GM12878 (cell line): ENCODE data around the gene ATRNL1. TPM values are rescaled to one million over a fixed set of nuclear protein-coding genes. Genes with fewer than 3 reads are reported as not detected.

Source experiments
- ATAC-seq: fragments of 200-7000 bp; cut with Tn5 transposase; 3 replicates; pipeline ENCODE4 v1.9.1; 2020; ENCODE audit warnings: mild to moderate bottlenecking, moderate library complexity
- BruUV-seq: library from RNA; stranded (reverse); fragments of 400-500 nt; replicated peaks from 2 replicates; lab custom pipeline; 2021; lab: Mats Ljungman, UMichigan
- CTCF ChIA-PET: fragments of 300-600 bp; sonication (Branson Sonifier 250); formaldehyde crosslinking; extraction: SDS; loops from one replicate; lab custom pipeline; 2021; ENCODE audit warnings: inconsistent platforms; lab: Yijun Ruan, JAX
- POLR2A ChIA-PET: fragments of 350-600 bp; formaldehyde crosslinking; extraction: SDS; loops from one replicate; lab custom pipeline; 2021; ENCODE audit warnings: inconsistent platforms; lab: Charles Lee
- RAD21 ChIA-PET: fragments of 300-600 bp; sonication (Branson Sonifier 250); formaldehyde crosslinking; loops from one replicate; lab custom pipeline; 2023; ENCODE audit warnings: antibody characterized with exemption; ENCODE audit not compliant: unreplicated experiment; lab: Charles Lee
- SMC1A ChIA-PET: fragments of 300-600 bp; sonication (Branson Sonifier 250); formaldehyde crosslinking; loops from one replicate; lab custom pipeline; 2023; ENCODE audit not compliant: unreplicated experiment, uncharacterized antibody; lab: Charles Lee
- DNase-seq: peaks from one replicate; pipeline ENCODE4 v3.0.0-alpha.2; 2011; ENCODE audit warnings: low read depth, low spot score
- FAIRE-seq: peaks from 3 replicates; lab custom pipeline; 2011; peaks lifted over from hg19 to GRCh38; lab: Jason Lieb, UNC
- H2AFZ ChIP-seq: 2 replicates; pipeline ENCODE4 v1.6.0; 2011; ENCODE audit warnings: low read depth, low read length, control low read depth; ENCODE audit not compliant: control insufficient read depth
- H3K27ac ChIP-seq: 2 replicates; pipeline ENCODE4 v1.5.1; 2011; ENCODE audit warnings: control low read depth; ENCODE audit not compliant: control insufficient read depth, insufficient read depth
- H3K27me3 ChIP-seq, 2 experiments: replicated peaks in 1 of 2; 2 replicates each; pipeline versions ENCODE4 v1.6.0 to v1.6.1; 2011; ENCODE audit warnings: low read length in 1 of 2; ENCODE audit not compliant: control insufficient read depth in 2 of 2, insufficient read depth in 2 of 2
- H3K36me3 ChIP-seq, 2 experiments: 2 replicates each; pipeline ENCODE4 v1.5.1; 2011; ENCODE audit warnings: low read length in 1 of 2; ENCODE audit not compliant: control insufficient read depth in 2 of 2, insufficient read depth in 2 of 2
- H3K4me1 ChIP-seq: 2 replicates; pipeline ENCODE4 v1.6.1; 2011; ENCODE audit warnings: mild to moderate bottlenecking, low read length, moderate library complexity, mixed read lengths; ENCODE audit not compliant: control insufficient read depth, insufficient read depth
- H3K4me2 ChIP-seq: 2 replicates; pipeline ENCODE4 v1.6.0; 2011; ENCODE audit warnings: control low read depth; ENCODE audit not compliant: control insufficient read depth, insufficient read depth
- H3K4me3 ChIP-seq: fragments of 200-600 bp; sonication (generic); 2 replicates; pipeline ENCODE4 v1.5.1; 2016
- H3K79me2 ChIP-seq: 2 replicates; pipeline ENCODE4 v1.6.0; 2011; ENCODE audit warnings: low read length; ENCODE audit not compliant: control insufficient read depth, insufficient read depth
- H3K9ac ChIP-seq: 2 replicates; pipeline ENCODE4 v1.8.0; 2011; ENCODE audit warnings: low read length, control low read depth, mixed read lengths; ENCODE audit not compliant: control insufficient read depth, insufficient read depth
- H3K9me3 ChIP-seq: replicated peaks from 3 replicates; pipeline ENCODE4 v1.5.1; 2011; ENCODE audit warnings: mild to moderate bottlenecking, low read length; ENCODE audit not compliant: control insufficient read depth, insufficient read depth
- H4K20me1 ChIP-seq: 2 replicates; pipeline ENCODE4 v1.6.0; 2011; ENCODE audit not compliant: control insufficient read depth, insufficient read depth
- ASH2L ChIP-seq: fragments of 300-600, 200-600 bp; sonication (generic); IDR thresholded peaks from 2 replicates; pipeline ENCODE4 v1.6.1; 2017; ENCODE audit warnings: low read depth, mild to moderate bottlenecking, borderline replicate concordance
- BCL3 ChIP-seq: IDR thresholded peaks from 2 replicates; pipeline ENCODE4 v1.6.1; 2011; ENCODE audit warnings: borderline replicate concordance, low read depth, mild to moderate bottlenecking, moderate library complexity, low read length; ENCODE audit not compliant: insufficient read depth, poor library complexity, severe bottlenecking
- CBFB ChIP-seq: IDR thresholded peaks from 2 replicates; pipeline ENCODE4 v1.6.1; 2016; ENCODE audit warnings: antibody characterized with exemption, low read depth
- CEBPB ChIP-seq, 2 experiments: fragments of 150-350 bp in 1 of 2; IDR thresholded peaks; 2 replicates each; pipeline ENCODE4 v1.6.1; 2012 to 2014; ENCODE audit warnings: low read depth in 2 of 2, low read length in 2 of 2, borderline replicate concordance in 1 of 2, inconsistent platforms in 1 of 2
- ETV6 ChIP-seq, 2 experiments: fragments of 450-650 bp in 1 of 2; IDR thresholded peaks in 1 of 2; conservative IDR thresholded peaks in 1 of 2; 2 replicates each; pipeline ENCODE4 v1.6.1; 2014; ENCODE audit warnings: antibody characterized with exemption in 1 of 2, borderline replicate concordance in 1 of 2, low read depth in 1 of 2, mild to moderate bottlenecking in 1 of 2, moderate library complexity in 1 of 2
- HDAC2 ChIP-seq: fragments of 200-600 bp; sonication (generic); IDR thresholded peaks from 2 replicates; pipeline ENCODE4 v1.6.1; 2017
- MEF2B ChIP-seq: fragments of 450-650 bp; IDR thresholded peaks from 2 replicates; pipeline ENCODE4 v1.6.1; 2018; ENCODE audit warnings: mild to moderate bottlenecking, moderate library complexity; ENCODE audit not compliant: partially characterized antibody, poor library complexity, severe bottlenecking
- MXI1 ChIP-seq: fragments of 150-350 bp; IDR thresholded peaks from 2 replicates; pipeline ENCODE4 v1.6.1; 2011; ENCODE audit warnings: low read depth, mild to moderate bottlenecking, inconsistent platforms, low read length, improper control_type of control experiment
- PAX5 ChIP-seq: IDR thresholded peaks from 2 replicates; pipeline ENCODE4 v1.6.1; 2011; ENCODE audit warnings: low read depth, low read length, borderline replicate concordance
- RELB ChIP-seq: fragments of 450-650 bp; IDR thresholded peaks from 2 replicates; pipeline ENCODE4 v1.6.1; 2017; ENCODE audit warnings: low read depth, mild to moderate bottlenecking, moderate library complexity
- TBL1XR1 ChIP-seq: IDR thresholded peaks from 2 replicates; pipeline ENCODE4 v1.6.1; 2012; ENCODE audit warnings: low read depth, low read length, improper control_type of control experiment
- ZBED1 ChIP-seq: IDR thresholded peaks from 2 replicates; pipeline ENCODE4 v1.6.1; 2016; ENCODE audit warnings: borderline replicate concordance
- ZNF687 ChIP-seq: fragments of 450-650 bp; IDR thresholded peaks from 2 replicates; pipeline ENCODE4 v1.6.1; 2017; ENCODE audit warnings: mild to moderate bottlenecking, moderate library complexity
- ZSCAN29 ChIP-seq: fragments of 450-650 bp; IDR thresholded peaks from 2 replicates; pipeline ENCODE4 v1.6.1; 2017; ENCODE audit warnings: mild to moderate bottlenecking, moderate library complexity
- WGBS: methylation state at CpG from one replicate; pipeline ENCODE4 v1.1.6; 2016; ENCODE audit warnings: low lambda C conversion rate; ENCODE audit not compliant: insufficient replicate concordance, insufficient coverage; ENCODE audit errors: missing lambda C conversion rate; 5-methylcytosine and 5-hydroxymethylcytosine counted together
- in situ Hi-C: fragments of 300-500 bp; cut with MboI; formaldehyde crosslinking; loops from 9 replicates; pipeline ENCODE4 v1.14.3; 2018; ENCODE audit warnings: mixed read lengths
- intact Hi-C: fragments of 100-400 bp; cut with micrococcal nuclease; formaldehyde crosslinking; loops from one replicate; pipeline ENCODE4 v1.14.2; 2022; ENCODE audit not compliant: unreplicated experiment
- polyA plus RNA-seq, 11 experiments: library from polyadenylated mRNA; depleted of rRNA in 4 of 11; unstranded in 6 of 11; stranded (reverse) in 5 of 11; fragments of >200 nt; fragmentation: Nextera tagmentation in 4 of 11; fragmentation: Illumina TruSeq in 1 of 11; extraction: Ambion mirVana in 4 of 11; extraction: Trizol in 1 of 11; gene quantifications; 1 replicate in 1 of 11; 2 replicates in 10 of 11; pipeline versions ENCODE4 v1.2.1 to v1.2.3, GENCODE V29; 2011 to 2016; ENCODE audit warnings: inconsistent platforms in 2 of 11, missing spikeins in 2 of 11, low read depth in 1 of 11
- total RNA-seq, 4 experiments: library from RNA; depleted of rRNA in 3 of 4; stranded (reverse); fragments of >200 nt in 3 of 4; fragmentation: Illumina TruSeq in 1 of 4; extraction: Trizol in 1 of 4; gene quantifications; 2 replicates each; pipeline versions ENCODE4 v1.2.1 to v1.2.3, GENCODE V29; 2013 to 2021

ATRNL1 gene
- total and polyA plus RNA-seq, 10 of the 15 experiments (the other 5 are each of a cell fraction or from before 2014, with no cell fraction given): 0.03 to 1.4 (median 0.34) TPM

DNA sequence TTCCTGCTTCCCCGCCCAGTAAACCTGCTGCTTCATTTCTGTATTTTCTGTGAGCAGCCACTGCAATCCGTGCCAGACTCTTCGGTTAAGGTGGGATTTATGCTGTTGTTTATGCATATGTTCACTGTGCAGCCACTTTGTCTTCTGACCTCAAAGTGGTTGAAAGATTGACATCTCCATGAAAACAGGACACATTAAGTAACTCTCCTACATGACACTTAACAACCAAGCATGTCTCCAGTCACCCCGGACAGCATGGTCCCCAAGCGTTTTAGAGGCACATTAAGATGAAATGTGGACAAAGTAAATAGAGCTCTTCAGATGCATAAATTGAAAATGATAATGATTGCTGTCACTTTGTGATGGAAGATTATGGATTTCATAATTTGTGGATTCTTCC, 758.5 kb downstream of the ATRNL1 start:
- no peak for ATAC-seq
- Histone ChIP-seq H3K27ac (no peak overlapping the region), H4K20me1 (no peaks in the 10 kb centered on the region), H3K4me2 (no peak overlapping the region), H3K9ac (no peak overlapping the region), H3K4me3 (no peak overlapping the region), H3K36me3 (no peaks in the 10 kb centered on the region), H3K4me1 (no peaks in the 10 kb centered on the region), H3K79me2 (no peaks in the 10 kb centered on the region), H3K9me3 (no peaks in the 10 kb centered on the region), H3K27me3 (no peaks in the 10 kb centered on the region), H2AFZ (no peak overlapping the region)
- in situ Hi-C loops: no loop called here
- WGBS: 36% methylated on average over 5 of the region's 5 CpGs
- intact Hi-C loops: no loop called here
- no peak for FAIRE-seq
- ChIA-PET POLR2A (no interaction called here), CTCF (no interaction called here), RAD21 (interaction anchor here (0.6 kb wide), 1 partner anchor 861 kb away, joined by 3 read pairs; no protein-coding TSS in a partner anchor), SMC1A (no interaction called here)
- no TSS peak for BruUV-seq
- DNase-seq: no peak
- TF ChIP-seq CBFB (no peak), MXI1 (no peak), CEBPB (IDR thresholded peaks at IDR 0.05; ENCODE audit: borderline replicate concordance in 1 of 2, low read depth in 2 of 2, low read length in 2 of 2) (no peak), ZNF687 (no peak), MEF2B (no peak), ASH2L (no peak), RELB (no peak), ETV6 (conservative IDR thresholded peaks at IDR 0.05 in 1 of 2, IDR thresholded peaks at IDR 0.05 in 1 of 2; ENCODE audit: borderline replicate concordance in 1 of 2, low read depth in 1 of 2) (no peak), TBL1XR1 (no peak), ZBED1 (no peak), ZSCAN29 (no peak), HDAC2 (no peak), BCL3 (no peak), PAX5 (no peak)
